Progenitor cell of endocrine pancreas (in vitro differentiated cells): Measurements from ENCODE around the gene CAMK1D. TPM values are rescaled to one million over a fixed set of nuclear protein-coding genes. Genes with fewer than 3 reads are reported as not detected.

ENCODE experiments used
- DNase-seq: peaks from one replicate; pipeline ENCODE4 v3.0.0; 2021; ENCODE audit warnings: low spot score; ENCODE audit not compliant: unreplicated experiment
- H3K27ac Mint-ChIP-seq: 2 replicates; pipeline ENCODE4 v1.8.0; 2021; ENCODE audit warnings: mild to moderate bottlenecking, moderate library complexity, mixed read lengths
- H3K27me3 Mint-ChIP-seq: 2 replicates; pipeline ENCODE4 v1.8.0; 2021; ENCODE audit warnings: mixed read lengths
- H3K36me3 Mint-ChIP-seq: 2 replicates; pipeline ENCODE4 v1.8.0; 2022; ENCODE audit warnings: mixed read lengths; ENCODE audit not compliant: insufficient read depth
- H3K4me1 Mint-ChIP-seq: 2 replicates; pipeline ENCODE4 v1.8.0; 2021; ENCODE audit warnings: low read depth, mixed read lengths
- H3K4me3 Mint-ChIP-seq: 2 replicates; pipeline ENCODE4 v1.8.0; 2021; ENCODE audit warnings: low read depth, mild to moderate bottlenecking, moderate library complexity, mixed read lengths
- H3K9me3 Mint-ChIP-seq: 2 replicates; pipeline ENCODE4 v1.8.0; 2021; ENCODE audit warnings: low read depth, mixed read lengths
- CTCF ChIP-seq: fragments of 200-600 bp; sonication (generic); IDR thresholded peaks from one replicate; pipeline ENCODE4 v1.5.0; 2021; ENCODE audit warnings: antibody characterized with exemption, mild to moderate bottlenecking; ENCODE audit not compliant: unreplicated experiment
- total RNA-seq: library from RNA; stranded (reverse); gene quantifications from 2 replicates; pipeline ENCODE4 v1.2.1, GENCODE V29; 2021

The CAMK1D gene
- total RNA-seq, 1 donor from 2014 or later = 10.8 TPM

- Mint-ChIP-seq H3K9me3 (peaks cover 3% of the 10 kb centered on the region), H3K36me3 (no peaks in the 10 kb centered on the region), H3K4me3 (no peak overlapping the region), H3K27me3 (peaks cover 4% of the 10 kb centered on the region), H3K27ac (no peak overlapping the region), H3K4me1 (peaks cover 6% of the 10 kb centered on the region)
- no peak for DNase-seq
- TF ChIP-seq CTCF = no peak
Observed at GRCh38 chr10:12588091-12588860, 238.9 kb downstream of the CAMK1D start.

GRCh38 chr10:12589291-12589690, 239.9 kb downstream of the CAMK1D start:
- no peak for TF ChIP-seq CTCF
- no peak for DNase-seq
- Mint-ChIP-seq H3K27me3 (peaks cover 4% of the 10 kb centered on the region), H3K4me1 (peaks cover 6% of the 10 kb centered on the region), H3K9me3 (peaks cover 3% of the 10 kb centered on the region), H3K4me3 (no peak overlapping the region), H3K27ac (no peak overlapping the region), H3K36me3 (no peaks in the 10 kb centered on the region)

GRCh38 chr10:12589791-12590190, 240.4 kb downstream of the CAMK1D start:
- TF ChIP-seq CTCF = no peak
- Mint-ChIP-seq H3K9me3 (peaks cover 3% of the 10 kb centered on the region), H3K36me3 (no peaks in the 10 kb centered on the region), H3K27ac (no peak overlapping the region), H3K4me1 (peaks cover 6% of the 10 kb centered on the region), H3K27me3 (peaks cover 4% of the 10 kb centered on the region), H3K4me3 (no peak overlapping the region)
- DNase-seq = no peak

- H3K27ac Mint-ChIP-seq = no peak overlapping the region
- H3K36me3 Mint-ChIP-seq = no peaks in the 10 kb centered on the region
- no peak for TF ChIP-seq CTCF
- H3K4me3 Mint-ChIP-seq = no peak overlapping the region
- no peaks in the 10 kb centered on the region for H3K9me3 Mint-ChIP-seq
- no peak for DNase-seq
- peaks cover 4% of the 10 kb centered on the region for H3K27me3 Mint-ChIP-seq
- H3K4me1 Mint-ChIP-seq = peaks cover 6% of the 10 kb centered on the region
Observed at GRCh38 chr10:12590675-12591659, 241.6 kb downstream of the CAMK1D start.

- no peak for TF ChIP-seq CTCF
- no peaks in the 10 kb centered on the region for H3K36me3 Mint-ChIP-seq
- H3K4me1 Mint-ChIP-seq = peaks cover 3% of the 10 kb centered on the region
- no peaks in the 10 kb centered on the region for H3K9me3 Mint-ChIP-seq
- no peak for DNase-seq
- no peak overlapping the region for H3K27ac Mint-ChIP-seq
- peaks cover under 1% of the 10 kb centered on the region for H3K27me3 Mint-ChIP-seq
- H3K4me3 Mint-ChIP-seq = no peak overlapping the region
Observed at GRCh38 chr10:12592967-12593366, 243.6 kb downstream of the CAMK1D start.
